ENCODE data around the gene CENPU. TPM values are rescaled to one million over a fixed set of nuclear protein-coding genes. Genes with fewer than 3 reads are reported as not detected.

CENPU gene
- total RNA-seq, 1 experiment from 2014 or later: 38.2 TPM

- Histone ChIP-seq H4K20me1 (ENCODE audit: low read length) (no peaks in the 10 kb centered on the region), H3K9ac (ENCODE audit: low read length) (no peak overlapping the region), H3K36me3 (ENCODE audit: low read depth, low read length) (no peaks in the 10 kb centered on the region), H3K9me2 (replicated peaks; ENCODE audit: low read length) (no peaks in the 10 kb centered on the region), H3K27me3 (ENCODE audit: low read length) (no peaks in the 10 kb centered on the region), H3K4me1 (ENCODE audit: insufficient read depth, low read length) (no peaks in the 10 kb centered on the region), H3K9me3 (ENCODE audit: low read length) (no peaks in the 10 kb centered on the region), H3F3A (ENCODE audit: low read length, unreplicated experiment) (no peaks in the 10 kb centered on the region), H3K27ac (ENCODE audit: low read length) (no peak overlapping the region), H2AFZ (ENCODE audit: low read length) (no peak overlapping the region), H3K79me2 (ENCODE audit: low read length) (no peaks in the 10 kb centered on the region), H3K4me2 (ENCODE audit: low read length) (no peak overlapping the region), H3K4me3 (ENCODE audit: low read length) (no peak overlapping the region)
- no TSS peak for BruUV-seq (replicated peaks)
- no peak for ATAC-seq
- CTCF ChIA-PET: no interaction called here
- intact Hi-C loops (cut with micrococcal nuclease): no loop called here
- POLR2A ChIA-PET (ENCODE audit: unreplicated experiment): interaction anchor here (0.5 kb wide), 1 partner anchor 45 kb away, joined by 24 read pairs; no protein-coding TSS in a partner anchor
- TF ChIP-seq, protein P1, sequence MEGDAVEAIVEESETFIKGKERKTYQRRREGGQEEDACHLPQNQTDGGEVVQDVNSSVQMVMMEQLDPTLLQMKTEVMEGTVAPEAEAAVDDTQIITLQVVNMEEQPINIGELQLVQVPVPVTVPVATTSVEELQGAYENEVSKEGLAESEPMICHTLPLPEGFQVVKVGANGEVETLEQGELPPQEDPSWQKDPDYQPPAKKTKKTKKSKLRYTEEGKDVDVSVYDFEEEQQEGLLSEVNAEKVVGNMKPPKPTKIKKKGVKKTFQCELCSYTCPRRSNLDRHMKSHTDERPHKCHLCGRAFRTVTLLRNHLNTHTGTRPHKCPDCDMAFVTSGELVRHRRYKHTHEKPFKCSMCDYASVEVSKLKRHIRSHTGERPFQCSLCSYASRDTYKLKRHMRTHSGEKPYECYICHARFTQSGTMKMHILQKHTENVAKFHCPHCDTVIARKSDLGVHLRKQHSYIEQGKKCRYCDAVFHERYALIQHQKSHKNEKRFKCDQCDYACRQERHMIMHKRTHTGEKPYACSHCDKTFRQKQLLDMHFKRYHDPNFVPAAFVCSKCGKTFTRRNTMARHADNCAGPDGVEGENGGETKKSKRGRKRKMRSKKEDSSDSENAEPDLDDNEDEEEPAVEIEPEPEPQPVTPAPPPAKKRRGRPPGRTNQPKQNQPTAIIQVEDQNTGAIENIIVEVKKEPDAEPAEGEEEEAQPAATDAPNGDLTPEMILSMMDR (conservative IDR thresholded peaks at IDR 0.05; ENCODE audit: low read depth, low read length): no peak
- TF ChIP-seq EZH2phosphoT487 (IDR thresholded peaks at IDR 0.05; ENCODE audit: borderline replicate concordance, low read length): no peak
- no peak for TF ChIP-seq EZH2 (IDR thresholded peaks at IDR 0.05; ENCODE audit: low read length, unreplicated experiment)
- no peak for DNase-seq
These were observed 40.3 kb upstream of the CENPU start for GRCh38 chr4:184774152-184774551.

DNA sequence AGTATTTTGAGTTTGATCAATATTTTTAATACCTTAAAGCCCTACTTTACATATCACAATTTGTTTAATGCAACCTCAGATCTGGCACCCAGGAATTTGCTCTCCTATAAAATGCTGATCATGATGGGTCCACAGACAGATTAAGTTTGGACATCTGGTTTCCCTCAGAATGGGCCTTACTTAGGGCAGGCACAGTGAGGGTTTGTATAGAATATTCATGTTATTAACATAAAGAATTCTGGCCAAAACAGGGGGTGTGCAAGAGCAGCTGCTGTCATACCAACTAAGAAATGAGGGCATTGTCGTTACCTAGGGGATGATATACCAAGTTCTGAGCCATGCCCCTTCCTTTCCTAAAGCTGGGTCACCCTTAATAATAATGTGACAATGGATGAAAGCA is 37.5 kb upstream of the CENPU start:
- ATAC-seq: no peak
- no peak overlapping the region for H2AFZ ChIP-seq (ENCODE audit: low read length)
- no peak for TF ChIP-seq EZH2 (IDR thresholded peaks at IDR 0.05; ENCODE audit: low read length, unreplicated experiment)
- TF ChIP-seq, protein P1 (conservative IDR thresholded peaks at IDR 0.05; ENCODE audit: low read depth, low read length): no peak
- TF ChIP-seq EZH2phosphoT487 (IDR thresholded peaks at IDR 0.05; ENCODE audit: borderline replicate concordance, low read length): no peak
- H3K4me3 ChIP-seq (ENCODE audit: low read length): no peak overlapping the region
- H3K27me3 ChIP-seq (ENCODE audit: low read length): no peaks in the 10 kb centered on the region
- no peaks in the 10 kb centered on the region for H3K4me1 ChIP-seq (ENCODE audit: insufficient read depth, low read length)
- H3K4me2 ChIP-seq (ENCODE audit: low read length): no peak overlapping the region
- no peaks in the 10 kb centered on the region for H3F3A ChIP-seq (ENCODE audit: low read length, unreplicated experiment)
- ChIA-PET POLR2A (ENCODE audit: unreplicated experiment) (no interaction called here), CTCF (no interaction called here)
- H4K20me1 ChIP-seq (ENCODE audit: low read length): no peaks in the 10 kb centered on the region
- no peak for DNase-seq
- H3K79me2 ChIP-seq (ENCODE audit: low read length): no peaks in the 10 kb centered on the region
- H3K36me3 ChIP-seq (ENCODE audit: low read depth, low read length): no peaks in the 10 kb centered on the region
- no TSS peak for BruUV-seq (replicated peaks)
- H3K9me3 ChIP-seq (ENCODE audit: low read length): no peaks in the 10 kb centered on the region
- intact Hi-C loops (cut with micrococcal nuclease): no loop called here
- no peaks in the 10 kb centered on the region for H3K9me2 ChIP-seq (replicated peaks; ENCODE audit: low read length)
- no peak overlapping the region for H3K9ac ChIP-seq (ENCODE audit: low read length)
- H3K27ac ChIP-seq (ENCODE audit: low read length): no peak overlapping the region

- Histone ChIP-seq H4K20me1 (ENCODE audit: low read length) (no peaks in the 10 kb centered on the region), H3K4me3 (ENCODE audit: low read length) (no peak overlapping the region), H3K79me2 (ENCODE audit: low read length) (no peaks in the 10 kb centered on the region), H3K4me2 (ENCODE audit: low read length) (no peak overlapping the region), H3K4me1 (ENCODE audit: insufficient read depth, low read length) (no peaks in the 10 kb centered on the region), H3F3A (ENCODE audit: low read length, unreplicated experiment) (no peaks in the 10 kb centered on the region), H3K27ac (ENCODE audit: low read length) (no peak overlapping the region), H3K9ac (ENCODE audit: low read length) (no peak overlapping the region), H2AFZ (ENCODE audit: low read length) (no peak overlapping the region), H3K36me3 (ENCODE audit: low read depth, low read length) (no peaks in the 10 kb centered on the region), H3K9me3 (ENCODE audit: low read length) (no peaks in the 10 kb centered on the region), H3K27me3 (ENCODE audit: low read length) (no peaks in the 10 kb centered on the region), H3K9me2 (replicated peaks; ENCODE audit: low read length) (no peaks in the 10 kb centered on the region)
- POLR2A ChIA-PET (ENCODE audit: unreplicated experiment): no interaction called here
- DNase-seq (no peak), ATAC-seq (no peak)
- TF ChIP-seq, protein P1 (conservative IDR thresholded peaks at IDR 0.05; ENCODE audit: low read depth, low read length): no peak
- TF ChIP-seq EZH2 (IDR thresholded peaks at IDR 0.05; ENCODE audit: low read length, unreplicated experiment): no peak
- TF ChIP-seq EZH2phosphoT487 (IDR thresholded peaks at IDR 0.05; ENCODE audit: borderline replicate concordance, low read length): no peak
- CTCF ChIA-PET: no interaction called here
- no TSS peak for BruUV-seq (replicated peaks)
- intact Hi-C loops (cut with micrococcal nuclease): no loop called here
These were observed 35.4 kb upstream of the CENPU start for GRCh38 chr4:184769141-184769765.
